GM18867 (cell line): ENCODE measurements around the gene CCDC144A.
"Not testable (repeated sequence)": the region's sequence is repeated elsewhere in the genome, so short reads cannot be mapped to it uniquely, and the experiment has no call there.

ENCODE experiments used
- ATAC-seq: cut with Tn5 transposase; IDR thresholded peaks from one replicate; pipeline ENCODE4 v1.9.1; 2021; ENCODE audit warnings: mild to moderate bottlenecking, moderate library complexity; ENCODE audit not compliant: unreplicated experiment

The CCDC144A gene, protein sequence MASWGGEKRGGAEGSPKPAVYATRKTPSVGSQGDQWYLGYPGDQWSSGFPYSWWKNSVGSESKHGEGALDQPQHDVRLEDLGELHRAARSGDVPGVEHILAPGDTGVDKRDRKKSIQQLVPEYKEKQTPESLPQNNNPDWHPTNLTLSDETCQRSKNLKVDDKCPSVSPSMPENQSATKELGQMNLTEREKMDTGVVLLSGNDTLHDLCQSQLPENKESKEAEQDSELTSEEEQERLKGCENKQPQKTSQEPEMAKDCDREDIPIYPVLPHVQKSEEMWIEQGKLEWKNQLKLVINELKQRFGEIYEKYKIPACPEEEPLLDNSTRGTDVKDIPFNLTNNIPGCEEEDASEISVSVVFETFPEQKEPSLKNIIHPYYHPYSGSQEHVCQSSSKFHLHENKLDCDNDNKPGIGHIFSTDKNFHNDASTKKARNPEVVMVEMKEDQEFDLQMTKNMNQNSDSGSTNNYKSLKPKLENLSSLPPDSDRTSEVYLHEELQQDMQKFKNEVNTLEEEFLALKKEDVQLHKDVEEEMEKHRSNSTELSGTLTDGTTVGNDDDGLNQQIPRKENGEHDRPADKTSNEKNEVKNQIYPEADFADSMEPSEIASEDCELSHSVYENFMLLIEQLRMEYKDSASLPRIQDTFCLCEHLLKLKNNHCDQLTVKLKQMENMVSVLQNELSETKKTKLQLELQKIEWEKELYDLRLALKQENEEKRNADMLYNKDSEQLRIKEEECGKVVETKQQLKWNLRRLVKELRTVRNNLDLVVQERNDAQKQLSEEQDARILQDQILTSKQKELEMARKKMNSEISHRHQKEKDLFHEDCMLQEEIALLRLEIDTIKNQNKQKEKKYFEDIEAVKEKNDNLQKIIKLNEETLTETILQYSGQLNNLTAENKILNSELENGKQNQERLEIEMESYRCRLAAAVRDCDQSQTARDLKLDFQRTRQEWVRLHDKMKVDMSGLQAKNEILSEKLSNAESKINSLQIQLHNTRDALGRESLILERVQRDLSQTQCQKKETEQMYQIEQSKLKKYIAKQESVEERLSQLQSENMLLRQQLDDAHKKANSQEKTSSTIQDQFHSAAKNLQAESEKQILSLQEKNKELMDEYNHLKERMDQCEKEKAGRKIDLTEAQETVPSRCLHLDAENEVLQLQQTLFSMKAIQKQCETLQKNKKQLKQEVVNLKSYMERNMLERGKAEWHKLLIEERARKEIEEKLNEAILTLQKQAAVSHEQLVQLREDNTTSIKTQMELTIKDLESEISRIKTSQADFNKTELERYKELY (N-terminal part only)

DNA sequence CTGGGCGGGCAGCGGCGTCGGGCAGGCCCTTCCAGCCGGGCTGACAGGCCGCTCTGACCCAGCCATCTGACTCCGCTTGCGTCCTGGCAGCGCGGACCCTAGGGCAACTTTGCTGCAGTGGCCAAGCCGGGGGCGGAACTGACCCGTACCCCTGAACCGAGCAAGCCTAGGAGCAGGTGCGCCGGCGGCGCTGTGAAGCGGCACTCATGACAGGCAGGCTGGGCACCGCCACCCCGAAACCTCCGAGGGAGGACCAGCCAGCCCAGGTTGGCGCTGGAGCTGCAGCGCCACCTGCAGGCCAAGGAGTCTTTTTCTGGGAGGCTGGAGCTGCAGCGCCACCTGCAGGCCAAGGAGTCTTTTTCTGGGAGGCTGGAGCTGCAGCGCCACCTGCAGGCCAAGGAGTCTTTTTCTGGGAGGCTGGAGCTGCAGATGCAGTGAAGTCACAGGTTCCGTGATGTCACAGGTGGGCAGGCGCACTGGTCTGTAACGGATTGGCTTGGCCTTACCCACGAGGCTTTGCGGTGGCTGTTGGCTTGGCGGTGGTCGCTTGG lies at the start of gene CCDC144A:
TSS of gene CCDC144A (plus strand) at position 511 of the 551 bp plus-strand sequence. CDS start 160 bp downstream, outside the sequence.
- ATAC-seq, result not testable (repeated sequence)

DNA sequence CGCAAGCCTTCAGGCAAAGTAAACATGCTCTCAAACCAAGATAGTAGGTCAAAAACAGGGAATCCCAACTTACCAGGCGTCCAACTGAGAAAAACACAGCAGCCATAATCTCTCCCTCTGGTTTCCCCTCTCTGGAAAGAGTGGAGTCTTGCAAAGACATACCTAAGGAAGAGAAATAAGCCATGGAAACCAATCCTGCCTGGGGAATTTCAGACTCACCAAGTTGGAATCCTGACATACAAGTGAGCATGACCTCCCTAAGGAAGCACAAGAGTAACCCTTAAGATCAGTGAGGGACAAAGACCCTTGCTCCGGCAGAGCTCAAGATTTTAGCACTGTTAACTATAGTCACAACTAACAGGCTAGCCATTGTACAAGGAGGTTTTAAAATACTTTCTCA lies 40.5 kb upstream of the CCDC144A start:
- no peak for ATAC-seq

DNA sequence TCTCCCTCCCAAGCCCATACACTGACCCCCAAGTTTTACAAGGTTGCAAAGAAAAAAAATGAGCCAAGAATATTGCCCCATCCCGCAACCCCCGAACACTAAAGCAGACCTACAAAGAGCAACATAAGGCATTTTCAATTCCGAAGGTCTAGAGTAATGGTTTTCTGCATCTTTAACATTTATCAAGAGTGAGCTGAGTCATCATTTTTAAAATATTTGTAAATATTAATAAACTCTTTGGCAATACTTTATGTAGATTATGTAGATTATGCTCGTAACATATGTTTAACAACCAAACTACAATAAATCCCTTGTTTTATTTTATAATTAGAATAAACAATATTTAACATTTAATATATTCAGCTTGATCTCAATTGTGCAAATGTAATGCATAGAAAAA lies 37.8 kb upstream of the CCDC144A start:
- no peak for ATAC-seq

DNA sequence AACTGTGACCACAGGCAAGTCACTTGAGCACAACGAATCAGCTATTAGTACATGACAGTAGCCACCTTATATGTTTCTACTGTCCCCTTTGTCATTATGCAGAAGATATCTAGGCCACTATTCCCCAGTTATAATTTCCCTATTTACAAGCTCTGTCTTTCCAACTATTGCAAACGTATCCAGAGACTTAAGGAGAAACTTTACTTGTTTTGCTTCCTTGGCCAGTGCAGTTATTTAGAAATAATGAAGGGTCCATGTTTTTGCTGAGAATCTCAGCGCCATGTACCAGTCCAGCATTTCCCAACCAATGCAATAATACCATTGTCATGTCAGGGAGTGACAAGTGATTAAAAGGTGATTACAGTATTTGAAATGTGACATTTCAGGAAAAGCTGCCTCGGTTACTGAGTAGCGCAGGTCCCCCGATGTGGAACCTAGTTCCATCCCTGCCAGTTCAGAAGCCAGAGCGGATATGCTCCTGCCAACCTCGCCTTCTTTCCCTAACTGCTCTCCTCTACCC lies 37.1 kb upstream of the CCDC144A start:
- ATAC-seq, result peak; percentile 21

DNA sequence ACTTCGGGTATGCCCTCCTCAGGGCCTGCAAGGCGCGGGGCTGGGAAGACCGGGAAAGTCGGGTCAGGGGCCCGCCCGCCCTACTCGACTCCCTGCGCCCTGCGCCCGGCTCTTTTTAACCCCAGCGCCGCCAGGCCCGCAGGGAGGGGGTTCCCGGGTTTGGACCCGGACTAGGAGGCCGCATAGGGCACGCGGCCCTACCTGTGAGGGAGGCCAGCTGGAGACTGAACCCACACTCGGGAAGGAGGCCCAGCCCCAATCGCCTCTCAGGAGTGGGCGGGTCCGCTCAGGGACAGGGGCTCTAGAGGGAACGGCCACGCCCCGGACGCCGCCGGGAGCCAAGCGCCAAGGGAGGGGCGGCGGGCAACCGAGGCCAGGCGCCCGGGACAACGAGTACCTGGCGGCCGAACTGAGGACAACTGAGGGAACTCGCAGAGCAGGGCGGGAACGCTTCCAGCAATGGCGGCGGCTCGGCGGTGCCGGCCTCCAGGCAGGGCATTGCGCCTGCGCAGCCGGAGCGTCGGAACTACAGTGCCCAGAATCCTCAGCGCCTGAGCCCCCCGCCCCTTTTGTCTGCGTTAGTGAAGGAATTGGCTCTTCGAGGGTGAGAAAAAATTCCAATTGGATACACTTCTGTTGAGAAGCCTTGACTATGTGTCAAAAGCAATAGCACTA lies 36.5 kb upstream of the CCDC144A start, which contains the start of gene ZNF624:
TSS of gene ZNF624 (minus strand) at position 484 of the 675 bp plus-strand sequence.
- peak; percentile 90 for ATAC-seq

DNA sequence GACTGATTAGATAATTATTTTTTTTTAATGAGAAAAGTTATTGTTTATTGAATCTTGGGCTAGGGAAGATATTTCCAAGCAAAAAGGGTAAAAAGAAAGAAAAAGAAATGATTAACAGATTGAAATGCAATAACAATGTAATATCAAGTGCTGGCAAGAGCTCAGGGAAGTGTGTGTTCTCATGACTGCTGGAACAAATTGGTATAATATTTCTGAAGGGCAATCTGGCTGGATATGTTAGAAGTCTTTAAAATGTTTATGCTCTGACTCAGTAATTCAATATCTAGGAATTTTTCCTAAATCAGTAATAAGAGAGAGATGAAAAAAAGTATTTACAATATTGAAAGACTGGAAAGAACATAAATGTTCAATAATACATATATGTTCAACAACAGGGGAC lies 28.8 kb upstream of the CCDC144A start:
- ATAC-seq, result no peak

DNA sequence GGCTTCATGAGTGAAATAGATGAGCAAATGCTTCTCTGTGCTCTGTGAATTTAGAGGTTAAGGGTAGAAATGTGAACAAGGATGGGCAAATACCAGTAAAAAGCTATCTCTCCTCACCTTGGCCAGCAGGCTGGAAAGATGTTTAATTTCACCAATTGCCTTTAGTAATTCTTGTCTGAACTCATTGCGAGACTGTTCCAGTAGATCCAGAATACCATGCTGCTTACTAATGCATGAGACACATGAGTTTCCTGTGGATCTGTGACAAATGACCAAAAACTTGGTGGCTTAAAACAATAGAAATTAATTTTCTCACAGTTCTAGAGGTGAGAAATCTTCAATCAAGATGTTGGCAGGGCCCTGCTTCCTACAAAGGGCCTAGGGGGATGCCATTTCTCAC lies 27.1 kb upstream of the CCDC144A start:
- no peak for ATAC-seq

DNA sequence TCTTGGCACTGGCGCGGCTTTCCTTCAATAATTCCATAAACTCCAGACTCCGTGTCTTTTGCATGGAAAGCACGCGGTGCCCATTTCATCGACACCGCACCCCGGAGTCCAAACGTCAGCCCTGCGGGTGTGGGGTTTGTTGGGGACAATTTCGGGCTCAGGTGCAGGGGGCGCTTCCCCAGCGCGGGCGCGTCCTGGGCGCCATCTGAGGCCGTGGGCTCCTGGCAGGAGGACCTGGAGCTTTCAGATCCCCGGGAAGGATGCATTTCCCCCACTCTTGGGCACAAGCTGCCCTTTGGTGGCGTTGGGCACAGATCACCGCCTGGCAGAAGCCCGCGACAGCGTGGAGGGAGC lies 23.5 kb upstream of the CCDC144A start:
- ATAC-seq, result not testable (repeated sequence)

DNA sequence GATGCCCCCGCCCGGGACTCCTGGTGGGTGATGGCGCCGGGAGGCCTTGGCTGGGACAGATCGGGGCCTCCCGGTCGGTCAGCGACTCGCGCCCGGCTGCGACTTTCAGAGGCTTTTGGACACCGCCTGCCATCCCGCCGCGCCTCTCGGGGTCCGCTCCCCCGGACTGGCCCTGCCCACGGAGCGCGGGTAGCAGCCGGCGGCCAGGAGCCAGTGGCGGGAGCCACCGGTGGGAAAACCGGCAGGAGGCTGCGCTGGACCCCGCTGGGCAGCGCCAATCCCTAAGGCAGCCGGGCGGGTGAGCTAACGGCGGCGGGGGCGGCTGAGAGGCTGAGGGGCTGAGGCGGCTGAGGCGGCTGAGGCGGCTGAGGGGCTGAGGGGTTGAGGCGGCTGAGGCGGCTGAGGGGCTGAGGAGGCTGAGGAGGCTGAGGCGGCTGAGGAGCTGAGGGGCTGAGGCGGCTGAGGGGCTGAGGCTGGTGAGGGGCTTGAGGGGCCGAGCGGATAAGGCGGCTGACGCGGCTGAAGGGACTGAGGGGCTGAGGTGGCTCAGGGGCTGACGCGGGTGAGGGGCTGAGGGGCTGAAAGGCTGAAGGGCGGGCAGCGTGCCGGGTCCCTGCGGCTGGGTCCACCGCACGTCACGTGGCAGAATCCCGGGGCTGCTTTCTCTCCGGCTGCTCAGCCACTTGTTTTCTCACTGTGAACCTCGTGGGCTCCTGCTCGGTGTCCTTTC lies 23.0 kb upstream of the CCDC144A start:
- ATAC-seq, result not testable (repeated sequence)

DNA sequence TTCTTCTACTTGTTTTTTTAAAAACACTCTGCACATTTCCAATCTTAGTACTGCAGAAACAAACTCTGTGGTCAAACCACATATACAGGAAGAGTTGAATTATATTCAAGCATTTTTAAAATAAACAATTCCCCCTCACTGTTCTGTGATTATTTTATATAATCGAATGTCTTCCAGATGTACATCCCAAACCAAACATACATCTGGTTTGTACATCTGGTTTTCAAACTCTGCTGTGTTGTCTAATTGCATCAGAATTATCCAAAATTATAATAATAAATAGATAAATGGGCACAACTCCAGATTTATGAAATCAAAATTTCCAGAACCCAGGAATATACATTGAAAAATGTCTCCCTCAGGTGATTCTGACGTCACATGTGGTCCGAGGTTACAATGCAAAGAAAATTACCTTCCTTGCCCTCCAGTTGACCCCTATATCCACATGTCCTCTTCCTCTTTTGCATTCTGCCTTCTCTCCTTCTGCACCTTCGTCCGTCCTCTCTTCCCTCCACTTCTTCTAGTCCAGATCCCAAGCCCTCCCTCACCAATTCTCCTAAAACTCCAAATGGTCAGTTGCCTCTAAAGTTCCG lies 13.3 kb upstream of the CCDC144A start:
- ATAC-seq, result no peak

DNA sequence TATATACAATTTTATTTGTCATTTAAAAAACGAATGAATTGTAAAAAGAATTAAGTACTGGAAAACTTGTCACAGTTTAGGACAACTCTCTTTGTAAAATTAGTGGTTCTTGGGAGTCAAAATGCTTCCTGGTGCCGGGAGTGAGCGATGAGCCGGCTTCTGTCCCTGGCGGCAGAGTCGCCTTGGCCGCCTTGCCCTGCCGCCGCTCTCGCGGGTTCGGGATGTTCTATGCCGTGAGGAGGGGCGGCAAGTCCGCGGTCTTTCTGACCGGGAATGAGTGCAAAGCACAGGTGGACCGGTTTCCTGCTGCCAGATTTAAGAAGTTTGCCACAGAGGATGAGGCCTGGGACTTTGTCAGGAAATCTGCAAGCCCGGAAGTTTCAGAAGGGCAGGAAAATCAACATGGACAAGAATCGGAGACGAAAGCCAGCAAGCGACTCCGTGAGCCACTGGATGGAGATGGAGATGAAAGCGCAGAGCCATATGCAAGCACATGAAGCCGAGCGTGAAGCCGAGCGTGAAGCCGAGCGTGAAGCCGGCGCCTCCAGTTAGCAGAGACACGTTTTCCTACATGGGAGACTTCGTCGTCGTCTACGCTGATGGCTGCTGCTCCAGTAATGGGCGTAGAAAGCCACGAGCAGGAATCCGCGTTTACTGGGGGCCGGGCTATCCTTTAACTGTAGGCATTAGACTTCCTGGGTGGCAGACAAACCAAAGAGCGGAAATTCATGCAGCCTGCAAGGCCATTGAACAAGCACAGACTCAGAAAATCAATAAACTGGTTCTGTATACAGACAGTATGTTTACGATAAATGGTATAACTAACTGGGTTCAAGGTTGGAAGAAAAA lies 6.5 kb upstream of the CCDC144A start:
- ATAC-seq, result not testable (repeated sequence)

DNA sequence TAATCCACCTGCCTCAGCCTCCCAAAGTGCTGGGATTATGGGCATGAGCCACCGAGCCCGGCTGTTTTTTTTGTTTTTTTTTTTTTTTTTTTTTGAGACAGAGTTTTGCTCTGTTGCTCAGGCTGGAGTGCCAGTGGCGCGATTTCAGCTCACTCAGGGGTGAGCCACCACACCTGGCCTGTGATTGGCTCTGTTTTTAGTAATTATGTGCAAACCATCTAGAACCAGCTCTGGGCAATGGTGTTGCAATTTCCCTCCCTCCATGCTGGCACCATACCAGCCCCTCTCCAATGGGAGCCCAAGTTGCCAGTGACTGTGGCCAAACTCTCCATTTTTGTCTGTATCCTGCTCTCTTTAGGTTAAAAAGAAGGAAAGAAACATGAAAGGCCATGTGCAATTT lies 4.0 kb upstream of the CCDC144A start:
- not testable (repeated sequence) for ATAC-seq

DNA sequence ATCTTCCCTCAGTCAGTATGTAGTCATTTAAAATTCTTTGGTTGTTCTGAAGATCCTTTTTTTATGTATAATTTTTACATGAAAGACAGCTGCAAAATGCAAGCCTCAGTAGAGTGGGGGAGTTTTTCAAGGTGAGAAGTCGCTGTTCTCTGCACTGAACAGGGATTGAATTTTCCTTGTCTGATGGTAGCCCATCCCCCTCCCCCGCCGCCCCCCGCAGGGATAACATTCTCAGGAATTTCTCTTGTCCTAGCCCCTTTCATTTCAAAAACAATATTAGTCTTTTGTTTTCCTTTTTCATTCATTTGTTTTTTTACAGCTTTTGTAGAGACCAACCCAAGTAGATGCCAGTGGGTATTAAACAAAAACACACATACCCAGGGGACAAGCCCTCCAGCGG lies 2.9 kb upstream of the CCDC144A start:
- ATAC-seq, result not testable (repeated sequence)

DNA sequence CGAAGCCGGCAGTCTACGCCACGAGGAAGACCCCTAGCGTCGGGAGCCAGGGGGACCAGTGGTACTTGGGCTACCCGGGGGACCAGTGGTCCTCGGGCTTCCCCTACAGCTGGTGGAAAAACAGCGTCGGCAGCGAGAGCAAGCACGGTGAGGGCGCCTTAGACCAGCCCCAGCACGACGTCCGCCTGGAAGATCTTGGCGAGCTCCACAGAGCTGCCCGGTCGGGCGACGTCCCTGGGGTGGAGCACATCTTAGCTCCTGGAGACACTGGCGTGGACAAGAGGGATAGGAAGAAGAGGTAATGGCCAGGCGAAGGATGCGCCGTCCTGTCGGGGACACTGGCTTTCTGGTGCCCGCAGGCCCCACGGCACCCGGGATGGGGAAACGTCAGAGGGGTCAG lies 406 bp downstream of the CCDC144A start:
- not testable (repeated sequence) for ATAC-seq

DNA sequence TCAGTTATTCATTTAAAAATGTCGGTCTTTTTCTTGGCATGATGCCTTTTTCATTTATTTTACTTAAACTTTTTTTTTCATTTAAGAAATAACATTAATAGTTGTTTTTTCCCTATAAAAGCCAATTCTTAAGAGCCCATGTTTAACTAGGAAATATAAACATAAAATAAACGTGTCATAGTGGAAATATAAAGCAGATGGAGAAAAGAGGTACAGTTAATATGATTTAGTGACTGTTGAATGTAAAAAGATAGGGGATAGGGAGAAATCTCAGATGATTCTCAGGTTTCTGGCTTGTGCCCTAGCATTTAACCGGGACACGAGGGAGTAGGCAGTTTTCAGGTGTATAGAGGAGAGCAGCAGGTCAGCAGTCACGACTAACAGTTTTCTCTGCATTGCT lies 7.6 kb downstream of the CCDC144A start:
- ATAC-seq, result not testable (repeated sequence)

DNA sequence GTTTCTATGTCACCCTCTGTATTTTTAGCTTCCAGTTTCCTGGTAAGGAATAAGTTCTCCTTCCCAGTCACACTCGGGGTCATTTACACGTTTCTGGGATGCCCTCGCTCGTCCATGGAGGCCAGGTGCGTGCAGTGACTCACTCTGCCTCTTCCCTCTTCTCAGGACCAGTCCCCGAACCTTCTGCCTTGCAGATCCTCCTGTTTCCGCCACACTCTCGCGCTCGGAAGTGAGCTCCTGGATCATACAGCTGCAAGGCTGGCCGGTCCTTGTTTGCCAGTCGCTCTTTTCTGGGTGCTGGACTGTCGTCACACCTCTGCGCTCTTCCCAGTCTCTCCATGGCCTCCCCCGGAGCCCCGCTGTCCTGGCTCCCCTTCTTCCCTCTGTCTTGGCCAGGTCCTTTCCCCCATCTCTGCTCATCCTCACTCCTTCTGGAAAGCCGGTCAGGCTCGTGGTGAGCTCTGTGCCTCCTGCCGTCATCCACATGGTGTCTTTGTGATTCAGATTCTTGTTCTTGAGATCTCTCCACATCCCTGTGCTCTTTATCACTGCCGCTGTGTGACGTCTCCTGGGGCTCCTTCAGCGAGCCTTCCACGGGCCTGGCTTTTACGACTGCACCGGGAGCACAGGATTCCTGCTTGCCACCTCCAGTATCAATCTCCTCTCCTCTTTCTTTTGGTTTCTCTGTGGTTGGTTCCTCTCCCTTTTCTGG lies 55.6 kb downstream of the CCDC144A start:
- not testable (repeated sequence) for ATAC-seq

DNA sequence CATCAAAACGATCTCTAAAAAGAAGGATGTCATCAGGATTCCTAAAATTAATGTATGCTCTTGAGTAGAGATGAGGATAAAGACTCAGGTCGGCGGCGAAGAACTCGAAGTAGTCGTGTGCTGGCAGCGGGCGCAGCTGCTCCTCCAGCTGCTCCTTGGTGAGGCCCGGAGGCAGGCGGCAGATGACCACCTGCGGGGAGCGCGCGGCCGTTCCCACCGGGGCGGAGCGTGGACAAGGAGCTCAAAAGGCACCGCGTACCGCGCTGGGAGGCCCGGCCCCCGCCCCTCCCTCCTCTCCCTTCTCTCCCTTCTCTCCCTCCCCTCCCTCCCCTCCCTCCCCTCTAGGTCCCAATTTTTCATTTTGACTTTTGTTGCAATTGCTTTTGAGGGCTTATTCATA lies 56.5 kb downstream of the CCDC144A start:
- peak; percentile 64 for ATAC-seq
